Renal cortical epithelial cell (primary cell): ENCODE data around the gene MSI2. TPM values are rescaled to one million over a fixed set of nuclear protein-coding genes. Genes with fewer than 3 reads are reported as not detected.

ENCODE experiments used
- DNase-seq: peaks from one replicate; pipeline ENCODE4 v3.0.0-alpha.2; 2011; ENCODE audit warnings: low read depth
- total RNA-seq: library from RNA; depleted of rRNA; stranded (reverse); fragments of >200 nt; gene quantifications from 2 replicates; pipeline ENCODE4 v1.2.3, GENCODE V29; 2014

MSI2 gene
- total RNA-seq, 1 donor from 2014 or later, result 90.2 TPM

GRCh38 chr17:57412520-57413096, 156.3 kb downstream of the MSI2 start:
- DNase-seq, result no peak

- DNase-seq, result no peak
These were observed 157.7 kb downstream of the MSI2 start for GRCh38 chr17:57413848-57414651.

GRCh38 chr17:57415751-57416207, 159.5 kb downstream of the MSI2 start:
- DNase-seq, result no peak

- DNase-seq, result no peak
These were observed 160.0 kb downstream of the MSI2 start for GRCh38 chr17:57416369-57416768.

GRCh38 chr17:57417956-57418355, 161.6 kb downstream of the MSI2 start:
- no peak for DNase-seq

- DNase-seq, result no peak
These were observed 162.3 kb downstream of the MSI2 start for GRCh38 chr17:57418463-57419246.

GRCh38 chr17:57419940-57420550, 163.7 kb downstream of the MSI2 start:
- DNase-seq, result no peak

- DNase-seq, result no peak
These were observed 164.7 kb downstream of the MSI2 start for GRCh38 chr17:57420734-57421717.

GRCh38 chr17:57422574-57423164, 166.3 kb downstream of the MSI2 start:
- DNase-seq, result no peak

GRCh38 chr17:57423541-57423940, 167.2 kb downstream of the MSI2 start:
- no peak for DNase-seq

- DNase-seq, result no peak
These were observed 167.9 kb downstream of the MSI2 start for GRCh38 chr17:57424273-57424672.

GRCh38 chr17:57424777-57425188, 168.5 kb downstream of the MSI2 start:
- peak; percentile 74 for DNase-seq

GRCh38 chr17:57425431-57425830, 169.1 kb downstream of the MSI2 start:
- no peak for DNase-seq

- no peak for DNase-seq
These were observed 169.9 kb downstream of the MSI2 start for GRCh38 chr17:57425903-57426880.

GRCh38 chr17:57429966-57430365, 173.6 kb downstream of the MSI2 start:
- no peak for DNase-seq

- DNase-seq, result no peak
These were observed 175.1 kb downstream of the MSI2 start for GRCh38 chr17:57431415-57431814.

GRCh38 chr17:57432507-57433277, 176.4 kb downstream of the MSI2 start:
- DNase-seq, result no peak

- DNase-seq, result no peak
These were observed 177.1 kb downstream of the MSI2 start for GRCh38 chr17:57433452-57433851.
